HuH-7 (cell line): ENCODE results near the gene MRPL50.
A peak's percentile ranks its signal among the peaks of the same experiment; 100 is the strongest.

Source experiments
- DNase-seq: peaks from one replicate; pipeline ENCODE4 v3.0.0; 2011; ENCODE audit warnings: low spot score

MRPL50 gene

DNA sequence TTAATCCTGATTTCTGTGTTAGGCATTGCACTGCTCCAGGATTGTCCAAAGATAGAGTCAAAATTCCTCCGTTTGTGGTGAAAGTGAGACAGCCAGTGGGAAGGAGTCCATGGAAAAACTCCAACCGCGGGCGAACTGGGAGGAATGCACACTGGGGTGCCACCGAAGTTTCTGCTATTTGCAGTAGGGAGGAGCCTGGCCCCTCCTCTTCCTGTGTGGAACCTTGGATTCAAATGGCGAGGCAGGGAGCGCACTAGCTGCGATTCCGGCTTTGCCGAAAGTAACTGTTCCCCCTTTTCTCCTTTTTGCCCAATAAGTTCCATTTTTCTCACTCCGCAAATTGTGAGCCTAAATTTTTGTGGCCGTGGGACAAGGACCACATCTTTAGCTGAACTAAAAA, 22.9 kb downstream of the MRPL50 start:
- DNase-seq: no peak

DNA sequence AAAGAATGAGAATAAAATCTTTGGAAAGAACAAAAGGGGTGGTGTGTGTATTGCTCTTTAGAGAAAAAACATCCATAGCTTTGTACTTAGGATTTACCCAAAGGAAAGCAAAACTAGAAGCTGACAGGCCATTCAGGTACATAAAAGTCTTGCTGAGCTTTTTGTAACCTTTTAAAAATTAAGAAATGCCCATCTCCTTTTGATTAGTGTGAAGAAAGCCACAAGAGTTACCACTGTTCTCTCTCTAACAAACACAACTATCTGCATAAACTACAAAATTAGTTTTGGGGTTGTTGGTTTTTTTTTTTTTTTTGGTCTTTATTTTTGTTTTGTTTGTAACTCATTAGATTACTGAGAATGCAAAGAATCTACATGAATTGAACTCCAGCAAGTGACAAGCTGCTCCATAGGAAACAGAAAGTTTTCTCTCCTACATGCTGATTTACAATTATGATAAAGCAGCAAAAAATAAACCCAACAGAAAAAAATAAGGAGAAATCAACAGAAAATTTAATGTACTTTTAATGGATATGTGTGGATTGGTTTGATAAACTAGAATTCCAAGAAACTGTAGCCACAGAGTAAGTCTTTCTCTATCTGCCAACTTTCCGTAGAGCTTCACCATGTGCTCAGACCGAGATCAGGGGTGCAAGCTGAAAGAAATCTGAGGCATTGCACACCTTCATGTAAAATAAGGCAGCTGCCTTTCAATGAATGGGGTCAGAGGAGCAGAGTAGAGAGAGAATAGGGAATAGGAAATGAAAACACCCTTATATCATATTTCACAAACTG, 25.9 kb downstream of the MRPL50 start:
- no peak for DNase-seq

DNA sequence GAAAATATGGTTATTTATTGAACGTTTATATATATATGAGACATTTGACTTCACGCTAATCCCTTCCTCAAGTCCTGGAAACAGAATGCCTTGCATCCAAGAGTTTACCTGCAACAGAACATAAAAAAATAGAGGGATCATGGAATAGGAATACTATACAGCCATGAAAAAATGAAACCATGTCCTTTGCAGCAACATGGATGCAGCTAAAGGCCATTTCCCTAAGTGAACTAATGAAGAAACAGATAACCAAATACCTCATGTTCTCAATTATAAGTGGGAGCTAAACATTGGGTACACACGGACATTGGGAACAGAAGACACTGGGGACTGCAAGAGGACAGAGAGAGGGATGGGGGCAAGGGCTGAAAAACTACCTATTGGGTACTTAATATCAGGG, 26.6 kb downstream of the MRPL50 start:
- no peak for DNase-seq

DNA sequence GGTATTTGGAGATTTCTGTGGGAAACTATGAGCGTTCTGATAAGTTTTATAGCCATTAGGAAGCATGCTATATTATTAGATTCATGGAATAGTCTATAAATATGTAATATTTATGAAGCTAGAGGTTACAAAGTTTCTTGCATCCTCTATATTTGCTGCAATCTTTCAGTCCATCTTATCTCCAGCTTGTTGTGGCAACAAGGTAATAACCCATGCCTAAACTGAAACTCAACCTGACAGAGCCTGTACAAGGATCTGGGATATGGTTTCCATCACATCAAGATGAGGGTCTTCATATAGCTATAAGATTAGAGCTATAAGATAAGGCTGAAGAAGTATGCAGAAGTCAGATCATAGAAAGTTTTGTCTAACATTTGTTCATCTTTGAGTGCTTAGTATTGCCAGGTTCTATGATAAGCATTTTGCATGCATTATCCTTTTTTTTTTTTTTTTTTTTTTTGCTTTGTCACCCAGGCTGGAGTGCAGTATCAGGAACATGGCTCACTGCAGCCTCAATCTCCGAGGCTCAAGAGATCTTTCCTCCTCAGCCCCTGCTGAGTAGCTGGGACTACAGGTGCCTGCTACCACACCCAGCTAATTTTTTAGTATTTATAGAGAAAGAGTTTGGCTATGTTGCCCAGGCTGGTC, 28.4 kb downstream of the MRPL50 start:
- DNase-seq: no peak

DNA sequence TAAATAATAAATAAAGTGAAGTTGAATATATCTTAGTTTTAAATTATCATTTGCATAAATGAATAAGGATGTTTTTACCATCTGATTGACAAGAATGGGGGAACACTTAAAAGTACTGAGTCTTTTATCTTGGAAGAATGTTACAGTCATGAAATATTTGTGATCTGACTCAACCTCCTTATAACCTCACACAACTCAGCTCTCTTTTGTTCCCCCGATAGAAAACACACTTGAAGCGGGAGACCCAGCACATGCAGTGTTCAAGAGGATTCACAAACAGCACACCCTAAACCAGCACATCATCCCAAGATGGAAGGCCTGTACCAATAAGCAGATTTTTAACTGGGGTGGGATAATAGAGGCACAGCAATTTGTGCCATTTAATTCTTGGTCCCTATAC, 29.1 kb downstream of the MRPL50 start:
- no peak for DNase-seq

DNA sequence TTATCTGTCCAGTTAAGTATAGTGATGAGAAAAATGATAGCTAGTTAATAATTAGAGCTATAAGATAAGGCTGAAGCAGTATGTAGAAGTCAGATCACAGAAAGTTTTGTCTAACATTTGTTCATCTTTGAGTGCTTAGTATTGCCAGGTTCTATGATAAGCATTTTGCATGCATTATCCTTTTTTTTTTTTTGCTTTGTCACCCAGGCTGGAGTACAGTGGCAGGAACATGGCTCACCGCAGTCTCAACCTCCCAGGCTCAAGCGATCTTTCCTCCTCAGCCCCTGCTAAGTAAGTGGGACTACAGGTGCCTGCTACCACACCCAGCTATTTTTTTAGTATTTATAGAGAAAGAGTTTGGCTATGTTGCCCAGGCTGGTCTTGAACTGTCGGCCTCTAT, 31.1 kb downstream of the MRPL50 start:
- no peak for DNase-seq

DNA sequence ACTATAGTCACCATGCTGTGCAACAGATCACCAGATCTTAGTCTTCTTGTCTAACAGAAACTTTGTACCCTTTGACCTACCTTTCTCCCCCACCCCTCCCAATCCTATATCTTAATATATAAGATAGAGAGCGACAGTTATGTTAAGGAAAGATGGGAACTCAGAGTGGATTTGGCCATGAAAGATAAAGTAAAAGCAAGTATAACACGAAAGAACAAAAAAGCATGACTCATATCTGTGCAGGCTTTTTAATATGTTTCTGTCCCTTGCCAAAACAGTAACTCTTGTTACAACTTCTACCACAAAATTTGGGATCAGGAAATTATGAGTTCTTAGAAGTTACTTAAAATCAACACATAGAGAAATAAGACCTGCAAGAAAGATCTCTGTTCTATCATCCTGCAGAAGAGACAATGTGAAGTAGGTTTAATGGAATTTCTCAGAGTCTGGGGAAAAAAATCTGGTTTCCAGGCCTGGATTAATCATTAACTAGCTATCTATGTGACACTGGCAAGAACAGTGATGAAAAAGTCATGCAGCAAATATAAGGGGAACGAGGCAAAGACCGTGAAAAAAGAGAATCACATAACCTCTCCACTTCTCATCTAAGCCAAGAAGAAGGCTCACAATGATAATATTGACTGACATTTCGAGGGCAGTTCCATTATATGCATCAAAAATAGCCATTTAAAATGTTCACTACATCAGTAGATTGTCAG, 32.2 kb downstream of the MRPL50 start:
- DNase-seq: peak; percentile 35

DNA sequence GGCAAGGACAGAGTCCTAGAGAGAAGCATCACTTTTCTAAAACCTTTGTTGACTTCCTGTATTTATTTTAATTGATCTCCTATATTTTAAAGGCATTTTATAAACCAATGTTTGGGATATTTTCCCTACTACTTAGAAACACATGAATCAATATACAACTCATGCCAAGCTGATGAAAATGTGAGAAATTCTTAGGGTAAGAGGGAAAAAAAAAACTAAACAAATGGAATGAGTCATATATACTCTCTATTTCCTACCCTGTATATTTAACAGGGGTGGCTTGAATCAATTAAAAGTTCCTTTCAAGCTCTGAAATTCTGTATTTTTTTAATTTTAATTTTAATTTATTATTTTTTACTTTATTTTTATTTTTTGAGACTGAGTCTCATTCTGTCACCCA, 33.2 kb downstream of the MRPL50 start:
- DNase-seq: no peak

DNA sequence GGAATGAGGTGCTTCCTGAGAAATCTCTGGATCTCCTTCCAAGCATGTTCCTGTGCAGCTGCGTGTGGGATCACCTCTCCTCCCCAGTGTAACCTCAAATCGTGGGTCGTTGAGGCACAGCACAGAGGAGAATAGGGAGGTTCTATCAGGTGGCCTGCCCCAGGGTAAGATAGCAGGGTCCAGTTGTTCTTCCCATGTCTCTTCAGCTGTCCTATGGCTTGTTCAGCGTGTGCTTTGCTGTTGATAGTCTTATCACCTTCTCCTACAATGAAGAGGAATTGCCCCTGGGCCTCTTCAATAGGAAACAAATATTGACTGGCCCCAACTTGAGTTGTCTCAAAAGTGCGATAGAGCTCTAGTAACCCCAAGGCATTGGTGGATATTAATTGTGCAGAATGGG, 36.0 kb downstream of the MRPL50 start:
- DNase-seq: no peak

DNA sequence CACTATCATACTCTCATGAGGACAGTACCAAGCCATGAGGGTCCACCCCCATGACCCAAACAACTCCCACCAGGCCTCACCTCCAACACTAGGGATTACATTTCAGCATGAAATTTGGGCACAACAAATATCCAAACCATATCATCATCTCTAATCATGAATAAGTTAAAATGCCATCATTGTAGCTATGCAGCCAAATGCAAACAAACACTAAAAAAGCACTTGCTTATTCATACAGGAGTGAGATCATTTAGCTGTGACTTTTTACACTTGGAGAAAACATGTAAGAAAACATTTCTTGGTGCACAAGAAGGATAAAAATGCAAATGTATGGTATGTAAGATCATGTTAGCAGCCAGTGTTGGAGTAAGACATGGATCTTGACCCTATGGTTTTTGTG, 37.8 kb downstream of the MRPL50 start:
- no peak for DNase-seq

DNA sequence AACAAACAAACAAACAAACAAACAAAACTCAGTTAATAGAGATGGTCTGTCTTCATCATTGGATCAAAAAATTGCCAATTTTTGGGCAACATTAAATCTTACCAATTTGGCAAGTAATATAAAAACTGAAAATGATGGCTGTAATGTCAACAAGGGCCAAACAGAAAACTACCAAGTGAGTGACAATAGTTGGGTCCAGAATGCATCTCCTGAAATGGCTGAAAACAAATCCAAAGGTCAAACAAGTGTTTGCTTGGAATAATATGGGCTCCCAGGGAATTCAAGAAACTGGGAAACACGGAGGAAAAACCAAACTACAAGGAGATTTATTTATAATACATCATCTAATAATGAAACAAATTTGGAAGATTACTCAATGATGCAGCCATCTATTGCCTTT, 38.7 kb downstream of the MRPL50 start:
- no peak for DNase-seq

DNA sequence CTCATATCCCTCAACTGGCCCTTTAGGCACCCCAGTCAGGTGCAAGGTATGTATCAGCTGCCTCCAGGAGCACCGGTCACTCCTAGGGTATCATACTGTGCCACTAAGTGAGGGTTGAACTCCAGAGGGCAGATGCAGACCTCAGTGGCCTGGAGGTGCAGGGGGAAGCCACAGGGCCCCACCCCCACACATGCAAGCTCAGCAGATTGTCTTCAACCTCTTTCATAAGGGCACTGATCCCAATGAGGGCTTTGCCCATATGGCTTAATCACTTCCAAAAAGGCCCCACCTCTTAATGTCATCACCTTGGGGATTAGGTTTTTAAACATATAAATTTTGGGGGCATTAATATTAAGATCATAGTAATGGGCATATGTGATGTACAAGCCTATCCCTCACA, 41.8 kb downstream of the MRPL50 start:
- no peak for DNase-seq

DNA sequence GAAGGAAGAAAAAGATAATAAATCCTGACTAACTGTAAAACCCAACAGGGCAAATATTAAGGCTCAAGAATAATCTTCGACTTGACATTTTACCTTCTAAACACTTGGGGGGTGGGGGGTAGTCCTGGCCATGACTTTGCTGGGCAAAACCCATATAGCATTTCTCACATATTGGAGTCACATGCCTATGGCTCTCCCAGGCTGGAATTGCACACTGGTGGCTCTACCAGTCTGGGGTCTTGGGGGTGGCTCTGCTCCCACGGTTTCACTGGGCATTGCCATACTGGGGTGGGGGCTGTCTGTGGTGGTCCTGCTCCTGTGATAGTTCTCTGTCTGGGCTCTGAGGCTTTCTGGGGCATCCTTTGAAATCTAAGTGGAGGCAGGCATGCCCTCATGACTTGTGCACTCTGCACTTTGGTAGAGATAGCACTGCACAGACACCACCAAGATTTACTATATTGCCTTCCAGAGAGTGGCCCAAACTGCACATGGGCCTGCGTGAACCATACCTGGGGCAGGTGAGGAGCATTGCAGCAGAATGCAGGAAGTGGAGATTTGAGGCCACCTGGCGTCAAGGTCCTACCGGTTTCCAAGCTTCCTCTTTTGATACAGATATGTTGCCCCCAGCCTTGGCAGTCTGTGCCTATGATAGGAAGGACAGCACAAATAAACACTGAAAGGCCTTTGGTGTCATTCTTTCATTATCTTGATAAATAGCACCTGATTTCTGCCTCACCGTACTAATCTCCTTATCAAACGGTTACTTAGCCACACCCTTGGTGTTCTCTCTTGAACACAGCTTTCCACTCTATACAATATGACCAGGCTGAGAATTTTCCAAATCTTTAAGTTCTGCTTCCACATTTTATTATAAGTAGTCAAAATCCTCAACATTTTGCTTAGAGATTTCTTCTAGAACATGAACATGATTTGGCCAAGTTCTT, 43.4 kb downstream of the MRPL50 start:
- DNase-seq: no peak

DNA sequence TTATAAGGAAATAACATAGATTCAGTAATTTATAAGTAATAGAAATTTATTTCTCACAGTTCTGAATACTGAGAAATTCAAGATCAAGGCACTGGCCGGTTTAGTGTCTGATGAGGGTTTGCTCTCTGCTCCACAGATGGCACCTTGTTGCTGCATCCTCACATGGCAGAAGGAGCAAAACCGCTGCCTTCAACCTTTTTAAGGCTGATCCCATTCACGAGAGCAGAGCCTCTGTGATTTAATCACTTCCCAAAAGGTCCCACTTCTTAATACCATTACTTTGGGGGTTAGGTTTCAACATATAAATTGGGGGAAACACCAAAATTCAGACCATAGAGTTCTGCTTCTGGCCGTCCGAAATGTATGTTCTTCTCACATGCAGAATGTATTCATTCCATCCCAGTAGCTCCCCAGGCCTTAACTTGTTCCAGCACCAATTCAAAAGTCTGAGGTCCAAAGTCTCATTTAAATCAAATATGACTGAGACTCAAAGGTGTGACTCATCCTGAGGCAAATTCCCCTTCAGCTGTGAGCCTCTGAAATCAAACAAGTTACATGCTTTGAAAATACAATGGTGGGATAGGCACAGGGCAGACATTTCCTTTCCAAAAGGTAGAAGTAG, 44.2 kb downstream of the MRPL50 start:
- DNase-seq: peak; percentile 27

DNA sequence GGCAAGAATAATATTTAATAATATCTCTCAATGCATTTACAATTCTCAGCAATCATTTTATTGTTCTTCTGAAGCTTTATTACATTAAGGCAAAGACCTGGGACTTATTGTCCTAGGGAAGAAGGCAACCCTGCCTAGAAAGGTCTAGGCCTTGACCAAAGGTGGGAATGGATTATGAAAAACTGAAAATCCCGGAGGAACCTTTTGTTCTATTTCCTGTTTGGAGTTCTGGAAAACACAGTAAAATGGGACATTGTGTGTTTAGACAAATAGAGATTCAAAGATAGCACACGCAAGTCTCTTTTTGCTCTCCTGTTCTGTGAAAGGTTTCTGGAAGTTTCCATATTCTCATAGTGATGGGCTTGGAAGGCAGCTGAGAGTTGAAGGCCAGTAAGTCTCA, 44.7 kb downstream of the MRPL50 start:
- no peak for DNase-seq

DNA sequence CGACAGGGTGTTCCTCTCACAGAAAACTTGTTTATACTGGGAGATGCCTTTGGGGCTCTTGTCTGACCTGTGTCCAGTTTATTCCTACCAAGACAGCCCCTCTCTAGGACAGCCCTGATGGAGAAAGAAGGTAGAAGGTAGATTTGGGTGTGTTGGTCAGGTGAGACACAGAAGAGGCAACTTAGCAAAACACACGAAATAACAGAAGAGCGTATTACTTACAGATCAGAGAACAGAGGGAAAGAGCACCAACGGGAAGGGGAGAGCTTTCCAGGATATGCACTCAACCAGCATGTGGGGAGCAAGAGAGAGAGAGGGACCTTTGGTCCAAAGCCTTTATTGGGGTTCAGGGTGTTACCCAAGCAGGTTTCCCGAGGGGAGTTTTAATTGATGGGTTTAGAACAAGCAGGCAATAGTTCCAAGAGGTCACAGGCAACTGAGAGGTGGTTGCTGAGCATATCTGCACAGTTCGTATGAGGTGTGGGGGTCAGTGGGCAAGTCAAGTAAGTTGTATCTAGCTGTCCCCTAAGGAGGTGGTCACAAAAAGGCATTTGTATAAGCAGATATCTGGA, 45.4 kb downstream of the MRPL50 start:
- no peak for DNase-seq

DNA sequence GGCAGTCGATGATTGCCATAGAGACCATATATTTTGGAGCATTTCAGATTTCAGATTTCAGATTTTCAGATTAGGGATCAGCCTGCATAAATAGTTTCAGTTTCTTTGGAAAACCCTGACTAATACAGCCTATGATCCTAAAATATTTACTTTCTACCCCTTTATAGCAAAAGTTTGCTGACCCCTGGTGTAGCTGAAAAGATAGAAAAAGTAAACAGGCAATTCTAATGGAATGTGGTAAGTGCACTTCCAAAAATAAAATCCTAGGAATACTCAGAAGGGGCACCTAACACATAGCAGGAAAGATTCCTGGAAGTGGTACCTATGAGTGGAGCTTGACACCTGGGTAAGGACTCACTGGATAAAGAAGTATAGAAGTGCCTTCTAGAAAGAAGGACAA, 48.1 kb downstream of the MRPL50 start:
- DNase-seq: no peak

DNA sequence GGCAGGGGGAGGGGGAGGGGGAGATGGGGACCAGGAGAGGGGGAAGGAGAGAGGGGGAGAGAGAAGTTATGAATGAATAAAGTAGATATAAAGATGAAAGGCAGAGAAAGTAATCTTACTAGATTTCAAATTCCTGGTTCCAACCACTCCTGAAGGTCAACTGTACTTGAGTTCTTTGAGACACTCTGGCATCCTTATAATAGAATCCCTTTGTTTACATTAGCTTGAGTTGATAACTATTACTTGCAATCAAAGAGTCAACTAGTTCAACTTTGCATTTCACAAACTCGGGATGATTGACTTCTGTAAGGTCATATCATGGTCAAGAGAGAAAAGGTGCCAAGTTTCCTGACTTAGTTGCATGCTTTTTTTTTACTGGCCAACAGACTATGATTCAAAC, 55.8 kb downstream of the MRPL50 start:
- DNase-seq: no peak

DNA sequence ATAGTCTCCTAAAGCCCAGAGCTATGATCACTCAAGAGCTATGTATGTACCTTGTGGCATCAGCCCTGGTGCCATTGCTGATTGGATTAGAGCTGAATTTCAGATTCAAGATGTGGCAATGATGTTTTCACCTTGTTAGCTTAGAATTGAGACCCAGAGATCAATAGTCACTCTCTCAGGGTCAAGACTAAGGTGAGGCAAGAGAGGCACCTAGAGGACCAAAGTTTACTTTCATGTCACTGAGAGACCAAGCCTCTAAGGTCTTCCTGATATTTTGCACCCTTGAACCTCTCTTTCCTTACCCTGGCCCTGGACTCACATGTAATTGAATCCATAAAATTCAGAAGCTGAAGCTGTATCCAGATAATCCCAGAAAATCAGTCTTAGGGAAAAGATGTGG, 56.5 kb downstream of the MRPL50 start:
- no peak for DNase-seq
